MM.1S (cell line): ENCODE measurements around the gene MAGEF1.

Experiments
- DNase-seq: peaks from one replicate; pipeline ENCODE4 v3.0.0-alpha.2; 2015
- H2AFZ ChIP-seq: fragments of 300-600 bp; sonication (generic); 2 replicates; pipeline ENCODE4 v1.6.0; 2016; ENCODE audit warnings: antibody characterized with exemption, low read length
- H3F3A ChIP-seq: fragments of 300-600 bp; sonication (generic); 2 replicates; pipeline ENCODE4 v1.6.1; 2016; ENCODE audit warnings: mild to moderate bottlenecking, antibody characterized with exemption, low read length, moderate library complexity, mixed read lengths; ENCODE audit not compliant: insufficient read depth
- H3K27ac ChIP-seq: fragments of 300-600 bp; sonication (generic); 2 replicates; pipeline ENCODE4 v1.5.1; 2016; ENCODE audit warnings: mild to moderate bottlenecking, low read length
- H3K27me3 ChIP-seq: fragments of 300-600 bp; sonication (generic); replicated peaks from 2 replicates; pipeline ENCODE4 v1.6.0; 2016; ENCODE audit warnings: low read length; ENCODE audit not compliant: insufficient read depth
- H3K36me3 ChIP-seq: fragments of 300-600 bp; sonication (generic); replicated peaks from 2 replicates; pipeline ENCODE4 v1.6.1; 2016; ENCODE audit warnings: mild to moderate bottlenecking, low read length, mixed read lengths; ENCODE audit not compliant: insufficient read depth
- H3K4me1 ChIP-seq: fragments of 300-600 bp; sonication (generic); 2 replicates; pipeline ENCODE4 v1.6.1; 2016; ENCODE audit warnings: low read length, mixed read lengths
- H3K4me2 ChIP-seq: fragments of 300-600 bp; sonication (generic); 2 replicates; pipeline ENCODE4 v1.6.0; 2016; ENCODE audit warnings: low read depth, low read length
- H3K4me3 ChIP-seq: fragments of 300-600 bp; sonication (generic); 2 replicates; pipeline ENCODE4 v1.5.1; 2016; ENCODE audit warnings: low read length, mixed read lengths
- H3K79me2 ChIP-seq: fragments of 300-600 bp; sonication (generic); 2 replicates; pipeline ENCODE4 v1.6.1; 2016; ENCODE audit warnings: mixed run types, low read length, mixed read lengths
- H3K9ac ChIP-seq: fragments of 300-600 bp; sonication (generic); 2 replicates; pipeline ENCODE4 v1.6.1; 2016; ENCODE audit warnings: low read length, mixed read lengths
- H3K9me2 ChIP-seq: fragments of 300-600 bp; sonication (generic); replicated peaks from 2 replicates; pipeline ENCODE4 v1.6.1; 2016; ENCODE audit warnings: mild to moderate bottlenecking, low read length, mixed read lengths; ENCODE audit not compliant: insufficient read depth
- H3K9me3 ChIP-seq: fragments of 300-600 bp; sonication (generic); replicated peaks from 2 replicates; pipeline ENCODE4 v1.6.1; 2016; ENCODE audit warnings: mild to moderate bottlenecking, low read length, mixed read lengths; ENCODE audit not compliant: insufficient read depth
- H4K20me1 ChIP-seq: fragments of 300-600 bp; sonication (generic); 2 replicates; pipeline ENCODE4 v1.6.1; 2016; ENCODE audit warnings: mild to moderate bottlenecking, low read length, moderate library complexity, mixed read lengths; ENCODE audit not compliant: insufficient read depth
- EZH2 ChIP-seq: fragments of 300-600 bp; sonication (generic); optimal IDR thresholded peaks from 2 replicates; pipeline ENCODE3; 2017; ENCODE audit warnings: low read depth, mild to moderate bottlenecking, antibody characterized with exemption, low read length, mixed read lengths
- EZH2phosphoT487 ChIP-seq: fragments of 300-600 bp; sonication (generic); IDR thresholded peaks from 2 replicates; pipeline ENCODE4 v1.6.1; 2018; ENCODE audit warnings: antibody characterized with exemption, low read length
- TF ChIP-seq, protein P1 (sequence below): fragments of 300-600 bp; sonication (generic); IDR thresholded peaks from 2 replicates; pipeline ENCODE4 v1.5.1; 2016; ENCODE audit warnings: antibody characterized with exemption, low read length, mixed read lengths

MAGEF1 gene

DNA sequence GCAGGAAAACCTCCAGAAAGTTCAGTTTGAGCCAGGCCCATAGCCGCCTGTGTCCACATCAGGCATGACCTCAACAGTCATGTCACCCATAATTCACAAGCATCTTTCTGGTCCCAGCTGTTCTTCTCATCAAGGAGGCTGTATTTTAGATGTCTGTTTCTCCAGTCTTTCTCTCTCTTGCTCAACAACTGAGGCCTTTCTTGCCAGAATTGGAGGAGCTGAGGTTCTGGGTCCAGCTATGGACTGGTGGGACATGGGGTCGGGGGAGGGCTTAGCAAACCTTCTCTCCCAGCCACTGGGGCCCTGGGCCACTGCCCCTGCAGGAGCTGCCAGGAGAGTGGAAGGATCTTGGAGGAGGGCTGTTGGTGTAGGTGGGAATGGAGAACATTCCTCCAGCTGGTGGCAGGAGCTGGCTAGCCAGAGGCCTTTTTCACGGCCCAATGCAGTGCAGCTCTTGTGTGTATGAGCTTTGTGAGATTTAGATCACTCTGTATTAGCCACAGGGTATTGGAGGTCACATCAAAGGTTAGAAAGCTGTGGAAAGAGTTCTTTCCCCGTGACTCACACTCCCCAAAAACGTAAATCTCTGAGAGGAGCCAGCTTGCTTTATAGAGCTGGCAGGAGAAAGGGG is 23.5 kb downstream of the MAGEF1 start:
- DNase-seq: no peak
- H2AFZ ChIP-seq: no peak overlapping the region

DNA sequence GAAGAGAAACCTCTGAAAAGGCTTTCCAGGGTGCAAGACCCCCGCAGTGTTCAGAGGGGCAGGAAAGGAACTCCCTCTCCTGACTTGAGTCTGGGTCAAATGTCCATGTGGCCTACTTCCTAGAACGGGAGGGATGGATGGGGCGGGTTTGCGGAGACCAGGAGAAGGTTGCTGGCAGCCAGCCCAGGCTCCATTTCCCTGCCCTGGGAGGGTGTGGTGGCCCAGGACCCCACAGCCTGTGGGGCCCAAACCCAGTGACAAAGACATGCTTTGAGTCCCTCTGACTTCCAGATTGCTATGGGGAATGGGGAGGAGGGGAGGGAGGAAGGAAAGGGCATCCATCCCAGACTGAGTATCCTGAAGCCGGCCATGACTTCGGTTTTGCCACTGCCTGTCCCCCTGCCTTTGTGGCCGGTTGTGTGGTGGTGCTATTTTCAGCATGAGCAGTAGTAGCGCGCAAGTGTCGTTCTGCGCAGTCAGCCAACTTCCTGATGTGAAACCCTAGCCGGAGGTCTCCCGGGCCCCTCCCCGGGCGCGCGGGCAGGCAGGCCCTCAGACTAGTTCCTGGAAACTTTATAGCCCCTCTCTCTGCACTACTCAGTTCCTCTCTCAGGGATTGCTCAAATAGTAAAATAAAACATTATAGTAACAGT is 24.4 kb downstream of the MAGEF1 start:
- no peaks in the 10 kb centered on the region for H3K4me1 ChIP-seq
- no peaks in the 10 kb centered on the region for H3K9me2 ChIP-seq
- H3K4me3 ChIP-seq: no peak overlapping the region
- H3K36me3 ChIP-seq: no peaks in the 10 kb centered on the region
- no peaks in the 10 kb centered on the region for H3K9me3 ChIP-seq
- no peak overlapping the region for H3K9ac ChIP-seq
- peaks cover 43% of the 10 kb centered on the region for H3K27me3 ChIP-seq
- H3K4me2 ChIP-seq: no peak overlapping the region
- H2AFZ ChIP-seq: no peak overlapping the region
- TF ChIP-seq EZH2 (no peak), EZH2phosphoT487 (no peak)
- TF ChIP-seq, protein P1, sequence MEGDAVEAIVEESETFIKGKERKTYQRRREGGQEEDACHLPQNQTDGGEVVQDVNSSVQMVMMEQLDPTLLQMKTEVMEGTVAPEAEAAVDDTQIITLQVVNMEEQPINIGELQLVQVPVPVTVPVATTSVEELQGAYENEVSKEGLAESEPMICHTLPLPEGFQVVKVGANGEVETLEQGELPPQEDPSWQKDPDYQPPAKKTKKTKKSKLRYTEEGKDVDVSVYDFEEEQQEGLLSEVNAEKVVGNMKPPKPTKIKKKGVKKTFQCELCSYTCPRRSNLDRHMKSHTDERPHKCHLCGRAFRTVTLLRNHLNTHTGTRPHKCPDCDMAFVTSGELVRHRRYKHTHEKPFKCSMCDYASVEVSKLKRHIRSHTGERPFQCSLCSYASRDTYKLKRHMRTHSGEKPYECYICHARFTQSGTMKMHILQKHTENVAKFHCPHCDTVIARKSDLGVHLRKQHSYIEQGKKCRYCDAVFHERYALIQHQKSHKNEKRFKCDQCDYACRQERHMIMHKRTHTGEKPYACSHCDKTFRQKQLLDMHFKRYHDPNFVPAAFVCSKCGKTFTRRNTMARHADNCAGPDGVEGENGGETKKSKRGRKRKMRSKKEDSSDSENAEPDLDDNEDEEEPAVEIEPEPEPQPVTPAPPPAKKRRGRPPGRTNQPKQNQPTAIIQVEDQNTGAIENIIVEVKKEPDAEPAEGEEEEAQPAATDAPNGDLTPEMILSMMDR: no peak
- H3K79me2 ChIP-seq: no peaks in the 10 kb centered on the region
- no peak overlapping the region for H3K27ac ChIP-seq
- no peak for DNase-seq
- H3F3A ChIP-seq: no peaks in the 10 kb centered on the region
- H4K20me1 ChIP-seq: no peaks in the 10 kb centered on the region

More for the DNA sequence above, 23.5 kb downstream of the MAGEF1 start:
- Histone ChIP-seq H3K27ac (no peak overlapping the region), H3K9me3 (no peaks in the 10 kb centered on the region), H3K9me2 (no peaks in the 10 kb centered on the region), H3K4me3 (no peak overlapping the region), H3K9ac (no peak overlapping the region), H3F3A (no peaks in the 10 kb centered on the region), H3K27me3 (peaks cover 38% of the 10 kb centered on the region), H3K79me2 (no peaks in the 10 kb centered on the region), H3K4me1 (no peaks in the 10 kb centered on the region), H4K20me1 (no peaks in the 10 kb centered on the region), H3K4me2 (no peak overlapping the region), H3K36me3 (no peaks in the 10 kb centered on the region)
- TF ChIP-seq EZH2 (no peak), EZH2phosphoT487 (no peak)
- TF ChIP-seq, protein P1: no peak

DNA sequence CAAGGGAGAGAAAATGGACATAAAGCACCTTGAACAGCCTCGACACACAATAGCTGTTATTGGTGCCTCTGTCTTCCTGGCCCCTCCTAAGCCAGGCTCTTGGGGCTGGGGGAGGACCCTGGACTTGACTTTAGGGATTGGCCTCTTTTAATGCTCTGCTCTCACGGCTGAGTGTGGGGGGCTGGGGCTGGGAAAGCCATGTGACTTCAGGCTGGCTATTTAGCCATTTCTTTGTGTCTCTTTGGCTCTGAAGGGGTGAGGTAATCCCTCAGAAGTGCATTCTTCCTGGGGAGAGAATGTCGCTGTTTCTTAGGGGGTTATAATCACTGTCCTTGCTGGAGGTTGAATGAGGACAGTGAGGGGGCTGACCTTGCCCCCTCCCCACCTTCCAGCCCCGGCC is 26.2 kb downstream of the MAGEF1 start:
- no peaks in the 10 kb centered on the region for H3K9me2 ChIP-seq
- no peaks in the 10 kb centered on the region for H3K36me3 ChIP-seq
- peaks cover 43% of the 10 kb centered on the region for H3K27me3 ChIP-seq
- H3F3A ChIP-seq: no peaks in the 10 kb centered on the region
- H2AFZ ChIP-seq: no peak overlapping the region
- H3K27ac ChIP-seq: no peak overlapping the region
- H3K4me3 ChIP-seq: no peak overlapping the region
- H3K4me1 ChIP-seq: no peaks in the 10 kb centered on the region
- no peak for DNase-seq
- H4K20me1 ChIP-seq: no peaks in the 10 kb centered on the region
- TF ChIP-seq EZH2phosphoT487 (no peak), EZH2 (no peak)
- TF ChIP-seq, protein P1: no peak
- no peaks in the 10 kb centered on the region for H3K79me2 ChIP-seq
- no peaks in the 10 kb centered on the region for H3K9me3 ChIP-seq
- H3K4me2 ChIP-seq: no peak overlapping the region
- H3K9ac ChIP-seq: no peak overlapping the region
